Measurements from ENCODE around the gene E2F3.

The E2F3 gene

DNA sequence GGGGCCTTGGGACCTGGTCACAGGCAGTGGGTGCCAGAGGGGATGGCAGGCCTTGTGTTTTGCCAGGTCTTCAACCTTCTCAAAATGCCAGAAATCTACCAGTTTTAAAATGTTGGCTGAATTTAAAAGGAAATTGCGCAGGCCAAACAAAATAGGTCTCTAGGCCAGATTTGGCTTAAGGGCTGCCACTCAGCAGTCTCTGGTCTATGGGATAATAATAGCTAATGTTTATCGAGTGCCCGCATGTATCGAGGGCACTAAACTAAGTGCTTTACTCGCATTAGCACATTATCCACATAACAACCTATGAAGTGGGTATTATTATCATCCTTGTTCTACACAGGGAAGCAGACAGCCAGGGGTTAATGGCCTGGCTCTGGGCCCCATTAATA, 11.0 kb downstream of the E2F3 start:
- no peaks in the 10 kb centered on the region for H3K27me3 ChIP-seq (ENCODE audit: insufficient read depth, low read length, poor library complexity)
- H3K79me2 ChIP-seq (ENCODE audit: insufficient read depth, low read length) = peaks cover 100% of the 10 kb centered on the region
- H3K27ac ChIP-seq (ENCODE audit: low read length) = no peak overlapping the region
- no peak overlapping the region for H3K4me2 ChIP-seq (ENCODE audit: insufficient read depth, low read length)
- no peak overlapping the region for H3K9ac ChIP-seq (ENCODE audit: low read depth, low read length)
- peaks cover 31% of the 10 kb centered on the region for H3K4me1 ChIP-seq (ENCODE audit: insufficient read depth, low read length)
- H3K9me3 ChIP-seq (ENCODE audit: insufficient read depth, low read length, severe bottlenecking) = no peaks in the 10 kb centered on the region
- H3K36me3 ChIP-seq (ENCODE audit: insufficient read depth, low read length) = peaks cover 65% of the 10 kb centered on the region
- DNase-seq (no peak), ATAC-seq (ENCODE audit: insufficient read depth, low read depth) (no peak)
- H2AFZ ChIP-seq (ENCODE audit: low read depth, low read length) = no peak overlapping the region
- peaks cover 98% of the 10 kb centered on the region for H4K20me1 ChIP-seq (ENCODE audit: insufficient read depth, low read length)
- no peak for TF ChIP-seq EZH2 (IDR thresholded peaks at IDR 0.05; ENCODE audit: borderline replicate concordance, low read depth, low read length, severe bottlenecking)
- TF ChIP-seq, protein P1, sequence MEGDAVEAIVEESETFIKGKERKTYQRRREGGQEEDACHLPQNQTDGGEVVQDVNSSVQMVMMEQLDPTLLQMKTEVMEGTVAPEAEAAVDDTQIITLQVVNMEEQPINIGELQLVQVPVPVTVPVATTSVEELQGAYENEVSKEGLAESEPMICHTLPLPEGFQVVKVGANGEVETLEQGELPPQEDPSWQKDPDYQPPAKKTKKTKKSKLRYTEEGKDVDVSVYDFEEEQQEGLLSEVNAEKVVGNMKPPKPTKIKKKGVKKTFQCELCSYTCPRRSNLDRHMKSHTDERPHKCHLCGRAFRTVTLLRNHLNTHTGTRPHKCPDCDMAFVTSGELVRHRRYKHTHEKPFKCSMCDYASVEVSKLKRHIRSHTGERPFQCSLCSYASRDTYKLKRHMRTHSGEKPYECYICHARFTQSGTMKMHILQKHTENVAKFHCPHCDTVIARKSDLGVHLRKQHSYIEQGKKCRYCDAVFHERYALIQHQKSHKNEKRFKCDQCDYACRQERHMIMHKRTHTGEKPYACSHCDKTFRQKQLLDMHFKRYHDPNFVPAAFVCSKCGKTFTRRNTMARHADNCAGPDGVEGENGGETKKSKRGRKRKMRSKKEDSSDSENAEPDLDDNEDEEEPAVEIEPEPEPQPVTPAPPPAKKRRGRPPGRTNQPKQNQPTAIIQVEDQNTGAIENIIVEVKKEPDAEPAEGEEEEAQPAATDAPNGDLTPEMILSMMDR (IDR thresholded peaks at IDR 0.05; ENCODE audit: borderline replicate concordance, extremely low read depth, low read length, poor library complexity, severe bottlenecking) = no peak
- H3K4me3 ChIP-seq (ENCODE audit: low read depth in 1 of 2, low read length in 2 of 2) = no peak overlapping the region

DNA sequence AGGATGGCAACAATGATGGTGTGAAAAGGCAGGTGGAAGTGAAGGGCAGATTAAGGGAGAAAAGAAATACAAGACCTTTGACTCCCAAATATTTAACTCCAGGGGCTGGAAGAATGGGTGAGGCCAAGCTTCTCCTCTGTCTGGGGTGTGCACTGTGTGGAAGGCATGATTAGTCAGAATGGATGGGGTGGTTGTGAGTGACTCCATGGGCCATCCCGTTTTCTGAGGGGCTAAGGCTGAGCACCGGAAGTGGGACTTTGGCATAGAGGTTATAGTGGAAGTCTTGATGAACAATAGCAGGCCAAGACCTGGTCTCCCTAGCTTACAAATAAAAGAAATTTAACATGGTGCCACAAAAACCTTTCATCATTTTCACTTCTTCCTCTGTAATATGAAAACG, 12.1 kb downstream of the E2F3 start:
- H4K20me1 ChIP-seq (ENCODE audit: insufficient read depth, low read length) = peaks cover 97% of the 10 kb centered on the region

DNA sequence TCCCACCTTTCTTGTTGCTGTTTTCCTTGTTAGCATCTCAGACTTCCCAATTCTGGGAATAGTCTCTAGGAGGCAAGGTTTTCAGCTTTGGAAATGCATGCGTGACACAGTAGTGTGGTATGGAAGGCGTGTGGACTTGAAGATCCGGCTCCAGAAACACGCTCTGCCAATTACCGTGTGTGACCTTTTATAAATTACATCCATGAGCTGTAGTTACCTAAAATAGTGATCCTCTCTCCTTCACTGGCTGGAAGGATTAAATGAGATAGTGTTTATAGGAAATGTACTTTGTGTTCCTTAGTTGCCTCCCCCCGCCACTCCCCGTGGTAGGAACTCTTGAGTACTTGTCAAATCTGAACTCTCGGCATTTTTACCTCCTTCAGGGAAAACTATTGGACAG, 13.0 kb downstream of the E2F3 start:
- peaks cover 27% of the 10 kb centered on the region for H3K4me1 ChIP-seq (ENCODE audit: insufficient read depth, low read length)
- H3K36me3 ChIP-seq (ENCODE audit: insufficient read depth, low read length) = peaks cover 53% of the 10 kb centered on the region
- H3K9ac ChIP-seq (ENCODE audit: low read depth, low read length) = no peak overlapping the region
- H3K4me2 ChIP-seq (ENCODE audit: insufficient read depth, low read length) = no peak overlapping the region
- no peaks in the 10 kb centered on the region for H3K27me3 ChIP-seq (ENCODE audit: insufficient read depth, low read length, poor library complexity)
- no peaks in the 10 kb centered on the region for H3K9me3 ChIP-seq (ENCODE audit: insufficient read depth, low read length, severe bottlenecking)
- ATAC-seq (ENCODE audit: insufficient read depth, low read depth) (no peak), DNase-seq (no peak)
- peaks cover 96% of the 10 kb centered on the region for H4K20me1 ChIP-seq (ENCODE audit: insufficient read depth, low read length)
- H3K4me3 ChIP-seq (ENCODE audit: low read depth in 1 of 2, low read length in 2 of 2) = no peak overlapping the region
- H3K79me2 ChIP-seq (ENCODE audit: insufficient read depth, low read length) = peaks cover 100% of the 10 kb centered on the region
- TF ChIP-seq, protein P1 (IDR thresholded peaks at IDR 0.05; ENCODE audit: borderline replicate concordance, extremely low read depth, low read length, poor library complexity, severe bottlenecking) = no peak
- TF ChIP-seq EZH2 (IDR thresholded peaks at IDR 0.05; ENCODE audit: borderline replicate concordance, low read depth, low read length, severe bottlenecking) = no peak
- no peak overlapping the region for H3K27ac ChIP-seq (ENCODE audit: low read length)
- H2AFZ ChIP-seq (ENCODE audit: low read depth, low read length) = no peak overlapping the region

More for the DNA sequence above, 12.1 kb downstream of the E2F3 start:
- Histone ChIP-seq H3K27me3 (ENCODE audit: insufficient read depth, low read length, poor library complexity) (no peaks in the 10 kb centered on the region), H2AFZ (ENCODE audit: low read depth, low read length) (no peak overlapping the region), H3K4me2 (ENCODE audit: insufficient read depth, low read length) (no peak overlapping the region), H3K27ac (ENCODE audit: low read length) (no peak overlapping the region), H3K9ac (ENCODE audit: low read depth, low read length) (no peak overlapping the region), H3K4me1 (ENCODE audit: insufficient read depth, low read length) (peaks cover 27% of the 10 kb centered on the region), H3K36me3 (ENCODE audit: insufficient read depth, low read length) (peaks cover 56% of the 10 kb centered on the region), H3K4me3 (ENCODE audit: low read depth in 1 of 2, low read length in 2 of 2) (no peak overlapping the region), H3K79me2 (ENCODE audit: insufficient read depth, low read length) (peaks cover 100% of the 10 kb centered on the region), H3K9me3 (ENCODE audit: insufficient read depth, low read length, severe bottlenecking) (no peaks in the 10 kb centered on the region)
- no peak for ATAC-seq (ENCODE audit: insufficient read depth, low read depth)
- TF ChIP-seq, protein P1 (IDR thresholded peaks at IDR 0.05; ENCODE audit: borderline replicate concordance, extremely low read depth, low read length, poor library complexity, severe bottlenecking) = no peak
- no peak for TF ChIP-seq EZH2 (IDR thresholded peaks at IDR 0.05; ENCODE audit: borderline replicate concordance, low read depth, low read length, severe bottlenecking)
- DNase-seq = no peak

DNA sequence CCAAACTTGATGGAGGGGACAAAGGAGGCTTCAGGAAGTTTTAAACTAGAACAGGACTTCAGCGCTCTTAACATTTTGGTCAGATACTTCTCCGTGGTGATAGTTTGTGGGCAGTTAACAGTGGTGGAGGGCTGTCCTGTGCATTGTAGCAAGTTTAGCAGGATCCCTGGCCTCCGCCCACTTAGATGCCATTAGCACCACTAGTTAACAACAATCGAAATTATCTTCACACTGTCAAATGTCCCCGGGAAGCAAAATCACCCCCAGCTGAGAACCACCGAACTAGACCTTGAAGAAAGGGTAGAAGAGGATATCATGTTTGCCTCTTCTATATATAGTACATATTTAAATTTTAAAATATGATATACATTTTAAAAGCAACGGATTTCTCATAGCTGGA, 13.6 kb downstream of the E2F3 start:
- Histone ChIP-seq H3K27me3 (ENCODE audit: insufficient read depth, low read length, poor library complexity) (no peaks in the 10 kb centered on the region), H3K4me3 (ENCODE audit: low read depth in 1 of 2, low read length in 2 of 2) (no peak overlapping the region), H3K36me3 (ENCODE audit: insufficient read depth, low read length) (peaks cover 50% of the 10 kb centered on the region), H3K9me3 (ENCODE audit: insufficient read depth, low read length, severe bottlenecking) (no peaks in the 10 kb centered on the region), H3K27ac (ENCODE audit: low read length) (no peak overlapping the region), H3K4me1 (ENCODE audit: insufficient read depth, low read length) (peaks cover 27% of the 10 kb centered on the region), H4K20me1 (ENCODE audit: insufficient read depth, low read length) (peaks cover 96% of the 10 kb centered on the region), H3K9ac (ENCODE audit: low read depth, low read length) (no peak overlapping the region), H2AFZ (ENCODE audit: low read depth, low read length) (no peak overlapping the region), H3K4me2 (ENCODE audit: insufficient read depth, low read length) (no peak overlapping the region), H3K79me2 (ENCODE audit: insufficient read depth, low read length) (peaks cover 100% of the 10 kb centered on the region)
- ATAC-seq (ENCODE audit: insufficient read depth, low read depth) (no peak), DNase-seq (no peak)
- TF ChIP-seq, protein P1 (IDR thresholded peaks at IDR 0.05; ENCODE audit: borderline replicate concordance, extremely low read depth, low read length, poor library complexity, severe bottlenecking) = no peak
- no peak for TF ChIP-seq EZH2 (IDR thresholded peaks at IDR 0.05; ENCODE audit: borderline replicate concordance, low read depth, low read length, severe bottlenecking)

Data from DND-41 (cell line).